HEK293 (cell line): ENCODE data around the gene GLIS1.

Experiments used
- ZNF558 ChIP-seq: fragments of 450-650 bp; formaldehyde crosslinking; IDR thresholded peaks from 2 replicates; pipeline ENCODE4 v1.5.1; 2016; ENCODE audit warnings: missing biosample characterization, missing genetic modification characterization
- TF ChIP-seq, protein P1 (sequence below): fragments of 450-650 bp; formaldehyde crosslinking; IDR thresholded peaks from 2 replicates; pipeline ENCODE4 v1.5.1; 2016; ENCODE audit warnings: missing biosample characterization, missing genetic modification characterization

- no peak for TF ChIP-seq ZNF558 (tag by site-specific recombination)
- TF ChIP-seq, protein P1, sequence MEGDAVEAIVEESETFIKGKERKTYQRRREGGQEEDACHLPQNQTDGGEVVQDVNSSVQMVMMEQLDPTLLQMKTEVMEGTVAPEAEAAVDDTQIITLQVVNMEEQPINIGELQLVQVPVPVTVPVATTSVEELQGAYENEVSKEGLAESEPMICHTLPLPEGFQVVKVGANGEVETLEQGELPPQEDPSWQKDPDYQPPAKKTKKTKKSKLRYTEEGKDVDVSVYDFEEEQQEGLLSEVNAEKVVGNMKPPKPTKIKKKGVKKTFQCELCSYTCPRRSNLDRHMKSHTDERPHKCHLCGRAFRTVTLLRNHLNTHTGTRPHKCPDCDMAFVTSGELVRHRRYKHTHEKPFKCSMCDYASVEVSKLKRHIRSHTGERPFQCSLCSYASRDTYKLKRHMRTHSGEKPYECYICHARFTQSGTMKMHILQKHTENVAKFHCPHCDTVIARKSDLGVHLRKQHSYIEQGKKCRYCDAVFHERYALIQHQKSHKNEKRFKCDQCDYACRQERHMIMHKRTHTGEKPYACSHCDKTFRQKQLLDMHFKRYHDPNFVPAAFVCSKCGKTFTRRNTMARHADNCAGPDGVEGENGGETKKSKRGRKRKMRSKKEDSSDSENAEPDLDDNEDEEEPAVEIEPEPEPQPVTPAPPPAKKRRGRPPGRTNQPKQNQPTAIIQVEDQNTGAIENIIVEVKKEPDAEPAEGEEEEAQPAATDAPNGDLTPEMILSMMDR, result no peak
These were observed 226.8 kb downstream of the GLIS1 start for GRCh38 chr1:53511933-53512806.
